GM20000 (cell line): ENCODE measurements around the gene CHST11.
A peak's percentile ranks its signal among the peaks of the same experiment; 100 is the strongest.

ENCODE experiments used
- DNase-seq: peaks from one replicate; pipeline ENCODE4 v3.0.0; 2012; ENCODE audit warnings: low spot score
- TF ChIP-seq, protein P1 (sequence below): IDR thresholded peaks from 2 replicates; pipeline ENCODE4 v1.5.1; 2012; ENCODE audit warnings: mild to moderate bottlenecking, control low read depth; ENCODE audit errors: extremely low read depth, missing control alignments

The CHST11 gene

GRCh38 chr12:104427547-104427938 is 29.2 kb upstream of the CHST11 start:
- peak; percentile 20 for DNase-seq
- TF ChIP-seq, protein P1, sequence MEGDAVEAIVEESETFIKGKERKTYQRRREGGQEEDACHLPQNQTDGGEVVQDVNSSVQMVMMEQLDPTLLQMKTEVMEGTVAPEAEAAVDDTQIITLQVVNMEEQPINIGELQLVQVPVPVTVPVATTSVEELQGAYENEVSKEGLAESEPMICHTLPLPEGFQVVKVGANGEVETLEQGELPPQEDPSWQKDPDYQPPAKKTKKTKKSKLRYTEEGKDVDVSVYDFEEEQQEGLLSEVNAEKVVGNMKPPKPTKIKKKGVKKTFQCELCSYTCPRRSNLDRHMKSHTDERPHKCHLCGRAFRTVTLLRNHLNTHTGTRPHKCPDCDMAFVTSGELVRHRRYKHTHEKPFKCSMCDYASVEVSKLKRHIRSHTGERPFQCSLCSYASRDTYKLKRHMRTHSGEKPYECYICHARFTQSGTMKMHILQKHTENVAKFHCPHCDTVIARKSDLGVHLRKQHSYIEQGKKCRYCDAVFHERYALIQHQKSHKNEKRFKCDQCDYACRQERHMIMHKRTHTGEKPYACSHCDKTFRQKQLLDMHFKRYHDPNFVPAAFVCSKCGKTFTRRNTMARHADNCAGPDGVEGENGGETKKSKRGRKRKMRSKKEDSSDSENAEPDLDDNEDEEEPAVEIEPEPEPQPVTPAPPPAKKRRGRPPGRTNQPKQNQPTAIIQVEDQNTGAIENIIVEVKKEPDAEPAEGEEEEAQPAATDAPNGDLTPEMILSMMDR = no peak

- TF ChIP-seq, protein P1 = no peak
- no peak for DNase-seq
These were observed 23.7 kb upstream of the CHST11 start for GRCh38 chr12:104433061-104433460.

DNA sequence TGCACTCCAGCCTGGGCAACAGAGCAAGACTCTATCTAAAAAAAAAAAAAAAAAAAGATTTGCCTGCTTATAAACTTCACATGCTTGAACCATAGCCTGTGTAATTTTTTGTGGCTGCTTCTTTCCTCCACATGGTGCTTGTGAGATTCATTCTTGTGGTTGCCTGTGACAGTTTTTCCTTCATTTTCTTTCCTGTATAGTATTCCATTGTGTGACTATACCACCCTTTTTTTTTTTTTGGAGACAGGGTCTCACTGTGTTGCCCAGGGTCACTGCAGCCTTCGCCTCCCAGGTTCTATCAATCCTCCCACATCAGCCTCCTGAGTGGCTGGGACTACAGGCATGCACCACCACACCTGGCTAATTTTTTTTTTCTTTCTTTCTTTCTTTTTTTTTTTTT is 22.6 kb upstream of the CHST11 start:
- no peak for DNase-seq
- TF ChIP-seq, protein P1 = no peak

DNA sequence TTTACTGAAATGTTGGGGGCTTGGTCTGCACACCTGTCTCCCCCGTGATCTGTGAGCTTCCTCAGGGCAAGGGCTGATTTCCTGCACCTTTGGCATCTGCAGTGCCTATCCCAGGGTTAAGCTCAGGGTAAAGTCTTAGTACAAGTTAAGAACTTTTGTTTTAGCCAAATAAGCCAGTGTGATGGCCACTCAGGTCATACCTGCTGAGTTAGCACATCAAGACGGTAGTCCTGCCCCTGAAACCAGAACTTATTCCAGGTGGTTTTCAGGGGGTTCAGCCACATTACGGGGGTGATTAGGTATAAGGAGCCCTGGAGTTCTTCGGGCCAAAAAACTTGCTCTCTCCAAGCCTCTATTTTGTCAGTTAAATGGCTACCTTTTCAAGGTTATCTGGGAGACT is 21.6 kb upstream of the CHST11 start:
- TF ChIP-seq, protein P1 = no peak
- DNase-seq = no peak

- DNase-seq = no peak
- TF ChIP-seq, protein P1 = no peak
These were observed 21.0 kb upstream of the CHST11 start for GRCh38 chr12:104435765-104436164.

- TF ChIP-seq, protein P1 = no peak
- no peak for DNase-seq
These were observed 20.0 kb upstream of the CHST11 start for GRCh38 chr12:104436790-104437189.

- no peak for DNase-seq
- TF ChIP-seq, protein P1 = no peak
These were observed 18.6 kb upstream of the CHST11 start for GRCh38 chr12:104438134-104438533.
